ENCODE measurements around the gene MAML3. TPM values are rescaled to one million over a fixed set of nuclear protein-coding genes. Genes with fewer than 3 reads are reported as not detected.

MAML3 gene
- total RNA-seq (2022; extraction: Qiagen RNA extraction; ENCODE audit: low read depth), result 9.7 to 13.2 TPM (median 12.1 TPM) in 5 replicates

DNA sequence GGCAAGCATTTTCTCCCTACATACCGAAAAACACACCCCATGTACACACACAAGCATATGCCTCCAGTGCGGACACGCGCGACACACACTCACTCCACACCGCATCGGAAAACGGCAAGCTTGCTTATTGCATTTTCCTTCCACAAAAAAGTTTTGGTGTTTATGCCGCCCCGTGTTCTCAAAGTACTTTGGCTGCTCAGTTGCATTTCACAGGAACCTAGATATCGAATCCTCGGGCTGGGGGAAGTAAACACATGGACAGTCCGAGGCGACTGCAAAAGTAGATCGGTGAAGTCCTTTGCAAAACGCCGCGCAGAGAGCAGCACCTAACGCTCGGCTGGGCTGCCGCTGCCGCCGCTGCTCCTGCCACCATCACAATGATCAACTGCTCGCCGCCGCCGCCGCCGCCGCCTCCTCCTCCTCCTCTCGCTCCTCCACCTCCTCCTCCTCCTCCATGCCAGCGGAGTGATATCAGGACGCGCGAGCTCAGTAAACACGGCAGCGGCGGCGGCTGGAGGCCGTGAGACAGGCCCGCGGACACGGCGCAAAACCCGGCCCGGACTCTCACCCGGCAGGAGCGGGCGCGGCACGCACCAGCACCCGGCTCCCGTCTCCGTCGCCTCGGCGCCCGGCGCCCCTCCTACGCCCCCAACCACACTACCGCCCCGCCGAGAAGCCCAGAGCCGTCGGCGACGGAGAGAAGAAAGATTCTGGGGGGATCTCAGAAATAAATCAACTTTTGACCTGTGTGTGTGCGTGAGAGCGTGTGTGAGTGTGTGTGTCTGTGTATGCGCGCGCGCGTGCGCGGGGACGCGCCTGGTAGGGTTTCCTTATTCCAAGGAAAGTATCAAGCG, at the start of gene MAML3:
TSS of gene MAML3 (minus strand) at position 467 of the 854 bp plus-strand sequence. CDS start 857 bp downstream, outside the sequence.

Other genes with a start within 250 kb of the MAML3 start
- 22.1 to 34.3 TPM (median 30.2 TPM) in 5 replicates for gene SCOC, start 219.5 kb upstream of the MAML3 start, total RNA-seq (2022; extraction: Qiagen RNA extraction; ENCODE audit: low read depth)